Measurements from ENCODE around the gene YIPF3. TPM values are rescaled to one million over a fixed set of nuclear protein-coding genes. Genes with fewer than 3 reads are reported as not detected.

YIPF3 gene
- total RNA-seq, 1 experiment from 2014 or later = 91.3 TPM

DNA sequence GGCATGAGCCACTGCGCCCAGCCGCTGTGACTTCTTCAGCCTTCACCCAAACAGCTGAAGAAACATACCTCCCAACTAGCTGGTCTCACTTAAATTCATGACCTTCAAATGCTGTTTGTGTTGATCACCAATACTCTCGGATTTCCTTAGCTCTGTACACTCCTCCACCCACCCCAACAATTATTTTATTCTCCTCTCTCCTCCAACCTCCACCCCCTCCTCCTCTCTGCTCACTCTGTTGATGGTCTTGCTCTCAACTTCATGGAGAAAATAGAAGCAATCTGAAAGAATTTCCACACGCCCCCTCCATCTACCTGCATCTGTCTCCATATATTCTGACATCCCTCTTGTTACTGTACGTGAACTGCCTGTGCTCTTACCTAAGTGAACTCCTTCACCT is 54.8 kb downstream of the YIPF3 start:
- H3K4me3 ChIP-seq = no peak overlapping the region
- no peak overlapping the region for H3K4me2 ChIP-seq
- TF ChIP-seq, protein P1, sequence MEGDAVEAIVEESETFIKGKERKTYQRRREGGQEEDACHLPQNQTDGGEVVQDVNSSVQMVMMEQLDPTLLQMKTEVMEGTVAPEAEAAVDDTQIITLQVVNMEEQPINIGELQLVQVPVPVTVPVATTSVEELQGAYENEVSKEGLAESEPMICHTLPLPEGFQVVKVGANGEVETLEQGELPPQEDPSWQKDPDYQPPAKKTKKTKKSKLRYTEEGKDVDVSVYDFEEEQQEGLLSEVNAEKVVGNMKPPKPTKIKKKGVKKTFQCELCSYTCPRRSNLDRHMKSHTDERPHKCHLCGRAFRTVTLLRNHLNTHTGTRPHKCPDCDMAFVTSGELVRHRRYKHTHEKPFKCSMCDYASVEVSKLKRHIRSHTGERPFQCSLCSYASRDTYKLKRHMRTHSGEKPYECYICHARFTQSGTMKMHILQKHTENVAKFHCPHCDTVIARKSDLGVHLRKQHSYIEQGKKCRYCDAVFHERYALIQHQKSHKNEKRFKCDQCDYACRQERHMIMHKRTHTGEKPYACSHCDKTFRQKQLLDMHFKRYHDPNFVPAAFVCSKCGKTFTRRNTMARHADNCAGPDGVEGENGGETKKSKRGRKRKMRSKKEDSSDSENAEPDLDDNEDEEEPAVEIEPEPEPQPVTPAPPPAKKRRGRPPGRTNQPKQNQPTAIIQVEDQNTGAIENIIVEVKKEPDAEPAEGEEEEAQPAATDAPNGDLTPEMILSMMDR (conservative IDR thresholded peaks at IDR 0.05) = no peak
- no peak for TF ChIP-seq EZH2 (IDR thresholded peaks at IDR 0.05; ENCODE audit: low read depth)
- POLR2A ChIA-PET (ENCODE audit: unreplicated experiment) = no interaction called here
- no peak for DNase-seq
- H3K27ac ChIP-seq = no peak overlapping the region
- no peaks in the 10 kb centered on the region for H3K9me3 ChIP-seq (ENCODE audit: insufficient read depth, low read depth)
- no peaks in the 10 kb centered on the region for H3K9me2 ChIP-seq (ENCODE audit: insufficient read depth)
- intact Hi-C loops (cut with micrococcal nuclease; ENCODE audit: unreplicated experiment) = no loop called here
- 0 out of 2 replicates have a peak, but pooled peaks cover 10% of the 10 kb centered on the region for H3K4me1 ChIP-seq (replicated peaks; ENCODE audit: insufficient read depth)
- H2AFZ ChIP-seq = no peak overlapping the region
- H4K20me1 ChIP-seq (ENCODE audit: insufficient read depth) = no peaks in the 10 kb centered on the region
- CTCF ChIA-PET = interaction anchor here (0.7 kb wide), 1 partner anchor 13 kb away, joined by 6 read pairs; no protein-coding TSS in a partner anchor
- H3F3A ChIP-seq (ENCODE audit: insufficient read depth, low read depth) = peaks cover 3% of the 10 kb centered on the region; the same call in 1 of the 2 replicates
- H3K36me3 ChIP-seq (ENCODE audit: low read depth) = no peaks in the 10 kb centered on the region
- no peaks in the 10 kb centered on the region for H3K79me2 ChIP-seq (ENCODE audit: low read depth)
- BruUV-seq (replicated peaks) = no TSS peak
- no peaks in the 10 kb centered on the region for H3K27me3 ChIP-seq (ENCODE audit: insufficient read depth, low read depth)

Other genes starting within 250 kb of the YIPF3 start
- gene SLC22A7, start 218.7 kb downstream of the YIPF3 start, total RNA-seq (2021) = not detected in 2 replicates
- 5.7 and 10.0 TPM in 2 replicates for gene CRIP3, start 208.1 kb downstream of the YIPF3 start, total RNA-seq (2021)
- 14.9 and 17.1 TPM in 2 replicates for gene ZNF318, start 147.3 kb downstream of the YIPF3 start, total RNA-seq (2021)
- 28.4 and 28.7 TPM in 2 replicates for gene ABCC10, start 89.4 kb downstream of the YIPF3 start, total RNA-seq (2021)
- 3.6 and 6.2 TPM in 2 replicates for gene DLK2, start 61.4 kb downstream of the YIPF3 start, total RNA-seq (2021)
- gene TJAP1, start 39.4 kb downstream of the YIPF3 start, total RNA-seq (2021) = 50.5 and 60.9 TPM in 2 replicates
- 0.55 and 1.5 TPM in 2 replicates for gene LRRC73, start 6.6 kb downstream of the YIPF3 start, total RNA-seq (2021)
- 41.4 and 42.2 TPM in 2 replicates for gene POLR1C, start 163 bp upstream of the YIPF3 start, total RNA-seq (2021)
- gene XPO5, start 59.1 kb upstream of the YIPF3 start, total RNA-seq (2021) = 36.1 and 42.4 TPM in 2 replicates
- 21.0 and 39.3 TPM in 2 replicates for gene POLH, start 59.3 kb upstream of the YIPF3 start, total RNA-seq (2021)
- gene GTPBP2, start 112.3 kb upstream of the YIPF3 start, total RNA-seq (2021) = 70.8 and 89.4 TPM in 2 replicates
- gene MAD2L1BP, start 118.9 kb upstream of the YIPF3 start, total RNA-seq (2021) = 23.6 and 25.7 TPM in 2 replicates
- gene RSPH9, start 128.1 kb upstream of the YIPF3 start, total RNA-seq (2021) = not detected in 2 replicates
- gene MRPS18A, start 170.9 kb upstream of the YIPF3 start, total RNA-seq (2021) = 49.1 and 54.8 TPM in 2 replicates

Measured in PC-9 (cell line).